ENCODE data around the gene RPL18.
"Not testable (repeated sequence)": the region's sequence is repeated elsewhere in the genome, so short reads cannot be mapped to it uniquely, and the experiment has no call there.

The RPL18 gene

DNA sequence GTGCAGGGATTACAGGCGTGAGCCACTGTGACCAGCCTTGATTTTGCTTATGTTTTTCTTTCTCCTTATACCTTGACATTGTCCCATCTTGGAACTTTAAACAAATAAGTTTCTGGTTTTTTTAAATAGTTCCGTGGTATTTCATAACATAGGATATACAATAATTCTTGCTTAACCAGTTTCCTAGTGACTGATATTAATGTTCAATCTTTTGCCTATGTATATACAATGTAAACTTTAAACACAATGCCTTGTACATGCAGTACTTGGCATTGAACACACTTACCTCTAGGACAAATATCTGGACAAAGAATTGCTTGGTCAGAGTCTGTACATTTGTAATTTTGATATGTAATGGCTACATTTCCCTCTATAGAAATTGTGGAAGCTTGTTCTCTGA is 36.8 kb downstream of the RPL18 start:
- DNase-seq (ENCODE audit: insufficient read length, low spot score) (no peak), FAIRE-seq (no peak)
- no peak for TF ChIP-seq POLR2A (IDR thresholded peaks at IDR 0.05; ENCODE audit: low read depth, low read length)

DNA sequence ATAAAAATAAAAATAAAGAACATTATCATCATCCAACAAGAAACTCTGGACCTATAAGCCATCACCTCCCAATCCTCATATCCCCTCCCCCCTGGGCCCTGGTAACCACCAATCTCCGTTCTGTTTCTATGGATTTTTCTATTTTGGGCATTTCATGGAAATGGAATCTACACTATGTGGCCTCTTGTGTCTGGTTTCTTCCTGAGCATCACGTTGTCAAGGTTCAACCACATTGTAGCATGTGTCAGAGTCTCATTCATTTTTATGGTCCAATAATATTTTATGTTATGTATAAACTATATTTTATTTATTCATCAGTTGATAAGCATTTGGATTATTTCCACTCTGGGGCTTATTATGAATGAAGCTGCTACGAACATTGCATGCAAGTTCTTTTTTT is 40.1 kb downstream of the RPL18 start:
- DNase-seq (ENCODE audit: insufficient read length, low spot score) = no peak
- TF ChIP-seq POLR2A (IDR thresholded peaks at IDR 0.05; ENCODE audit: low read depth, low read length) = no peak
- no peak for FAIRE-seq

DNA sequence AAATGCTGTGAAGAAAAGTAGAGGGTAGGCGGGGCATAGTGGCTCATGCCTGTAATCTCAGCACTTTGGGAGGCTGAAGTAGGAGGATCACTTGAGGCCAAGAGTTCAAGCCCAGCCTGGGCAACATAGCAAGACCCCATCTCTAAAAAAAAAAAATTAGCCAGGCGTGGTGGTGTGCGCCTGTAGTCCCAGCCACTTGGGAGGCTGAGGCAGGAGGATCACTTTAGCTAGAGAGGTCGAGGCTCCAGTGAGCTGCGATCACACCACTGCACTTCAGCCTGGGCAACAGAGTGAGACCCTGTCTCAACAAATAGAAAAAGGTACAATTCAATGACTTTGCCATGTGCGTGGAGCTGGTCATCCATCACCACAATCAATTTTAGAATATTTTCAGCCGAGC is 41.1 kb downstream of the RPL18 start:
- FAIRE-seq; DNase-seq (ENCODE audit: insufficient read length, low spot score): not testable (repeated sequence)

DNA sequence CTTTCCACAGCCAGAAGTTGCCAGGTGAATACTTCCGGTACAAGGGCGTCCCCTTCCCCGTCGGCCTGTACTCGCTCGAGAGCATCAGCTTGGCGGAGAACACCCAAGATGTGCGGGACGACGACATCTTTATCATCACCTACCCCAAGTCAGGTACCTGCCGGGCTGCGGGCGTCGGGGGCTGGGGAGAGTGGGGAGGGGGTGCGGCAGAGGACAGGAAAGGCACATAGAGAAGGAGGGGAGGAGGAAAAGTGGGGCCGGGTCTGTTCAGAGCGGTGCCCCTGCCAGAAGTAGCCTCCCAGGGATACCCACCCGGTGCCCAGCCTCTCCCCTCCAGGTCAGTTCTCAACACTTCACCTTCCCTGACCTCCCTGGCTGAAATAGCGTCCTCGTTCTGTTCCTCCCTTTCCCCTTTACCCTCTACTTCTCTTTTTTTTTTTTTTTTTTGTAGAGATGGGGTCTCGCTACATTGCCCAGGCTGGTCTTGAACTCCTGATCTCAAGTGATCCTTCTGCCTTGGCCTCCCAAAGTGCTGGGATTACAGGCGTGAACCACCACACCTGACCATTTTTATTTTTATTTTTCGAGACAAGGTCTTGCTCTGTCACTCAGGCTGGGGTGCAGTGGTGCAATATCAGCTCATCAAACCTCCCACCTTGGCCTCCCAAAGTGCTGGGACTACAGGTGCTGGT is 42.9 kb downstream of the RPL18 start:
- FAIRE-seq (no peak), DNase-seq (ENCODE audit: insufficient read length, low spot score) (no peak)
- no peak for TF ChIP-seq POLR2A (IDR thresholded peaks at IDR 0.05; ENCODE audit: low read depth, low read length)

DNA sequence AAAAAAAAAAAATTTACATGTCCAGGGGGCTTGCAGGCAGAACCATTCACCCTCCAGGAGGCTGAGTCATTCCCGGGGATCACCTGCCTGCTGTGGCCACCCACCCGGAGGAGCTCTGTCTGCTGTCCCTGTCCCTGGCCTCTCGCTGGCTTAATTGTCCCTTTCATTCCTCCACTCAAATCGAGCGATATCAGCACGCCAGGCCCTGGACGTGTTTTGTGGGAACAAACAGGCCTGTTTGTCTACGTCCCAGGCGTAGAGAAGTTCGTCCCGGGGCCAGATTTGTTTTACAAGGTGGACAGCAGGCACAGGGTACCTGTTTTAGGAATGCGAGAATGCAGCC is 45.8 kb downstream of the RPL18 start:
- TF ChIP-seq POLR2A (IDR thresholded peaks at IDR 0.05; ENCODE audit: low read depth, low read length) = no peak
- no peak for FAIRE-seq
- DNase-seq (ENCODE audit: insufficient read length, low spot score) = no peak

DNA sequence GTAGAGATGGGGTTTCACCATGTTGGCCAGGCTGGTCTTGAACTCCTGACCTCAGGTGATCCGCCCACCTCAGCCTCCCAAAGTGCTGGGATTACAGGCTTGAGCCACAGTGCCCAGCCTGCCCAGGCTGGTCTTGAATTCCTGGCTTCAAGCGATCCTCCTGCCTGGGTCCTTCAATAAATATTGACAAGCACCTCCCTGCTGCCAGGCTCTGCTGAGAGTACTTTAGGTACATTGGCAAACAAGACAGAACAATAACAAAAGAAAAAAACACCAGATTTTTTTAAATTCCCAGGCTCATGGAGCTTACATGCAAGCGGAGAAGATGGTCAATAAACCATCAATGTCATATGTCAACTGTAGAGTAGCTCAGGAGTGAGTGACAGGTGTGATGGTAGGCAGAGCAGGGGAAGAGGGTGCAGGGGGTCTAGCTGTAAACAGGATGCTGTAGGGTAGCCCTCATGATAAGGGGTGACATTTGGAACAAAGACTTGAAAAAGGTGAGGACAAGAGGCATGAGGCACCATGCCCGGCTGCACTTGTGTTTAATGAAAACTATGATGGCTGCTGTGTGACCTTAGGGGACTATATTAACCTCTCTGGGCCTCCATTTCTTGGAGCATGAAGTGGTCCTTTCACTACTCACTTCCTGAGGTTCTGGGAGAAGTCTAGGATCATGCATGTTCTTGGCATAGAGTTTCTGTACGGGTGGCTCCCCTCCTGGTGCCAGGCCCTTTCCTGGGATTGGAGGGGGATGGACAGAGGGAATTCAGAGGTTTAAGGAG is 47.4 kb downstream of the RPL18 start:
- no peak for DNase-seq (ENCODE audit: insufficient read length, low spot score)
- no peak for TF ChIP-seq POLR2A (IDR thresholded peaks at IDR 0.05; ENCODE audit: low read depth, low read length)
- no peak for FAIRE-seq

DNA sequence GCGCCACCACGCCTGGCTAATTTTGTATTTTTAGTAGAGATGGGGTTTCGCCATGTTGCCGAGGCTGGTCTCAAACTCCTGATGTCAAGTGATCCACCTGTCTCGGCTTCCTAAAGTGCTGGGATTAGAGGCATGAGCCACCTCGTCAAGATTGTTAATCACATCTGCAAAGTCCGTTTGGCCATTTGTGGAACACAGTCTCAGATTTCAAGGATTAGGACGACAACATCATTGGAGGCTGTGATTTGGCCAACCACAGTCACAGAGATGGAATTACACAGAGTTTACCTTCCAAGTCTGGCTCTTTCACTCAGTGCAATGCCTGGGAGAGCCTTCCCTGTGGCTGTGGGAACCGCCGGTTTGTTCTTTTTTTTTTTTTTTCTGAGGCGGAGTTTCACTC is 49.2 kb downstream of the RPL18 start:
- FAIRE-seq (no peak), DNase-seq (ENCODE audit: insufficient read length, low spot score) (no peak)
- no peak for TF ChIP-seq POLR2A (IDR thresholded peaks at IDR 0.05; ENCODE audit: low read depth, low read length)

DNA sequence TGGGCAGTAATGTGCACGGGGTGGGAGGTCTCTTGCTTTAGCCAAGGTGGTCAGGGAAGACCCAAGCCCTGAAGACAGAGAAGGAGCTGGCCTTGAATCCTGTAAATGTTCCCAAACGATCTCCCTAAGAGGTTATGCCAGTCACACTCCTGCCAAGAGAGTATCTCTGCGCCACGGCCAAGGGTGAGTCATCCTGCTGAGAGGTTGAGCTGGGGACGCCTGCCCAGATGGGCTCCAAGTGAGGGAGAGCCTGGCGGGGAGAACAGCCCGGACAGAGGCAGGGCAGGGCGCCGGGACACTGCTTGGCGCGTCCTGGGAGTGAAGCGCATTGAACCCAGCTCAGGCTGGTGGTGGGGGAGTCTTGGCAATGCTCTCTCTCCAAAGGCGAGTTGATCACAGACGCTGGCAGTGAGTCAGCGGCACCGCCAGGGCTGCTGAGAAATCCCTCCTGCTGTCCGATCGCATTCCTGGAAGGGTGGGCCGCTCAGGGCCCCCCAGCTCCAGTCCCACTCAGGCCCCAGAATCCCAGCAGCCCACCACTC is 50.6 kb downstream of the RPL18 start:
- DNase-seq (ENCODE audit: insufficient read length, low spot score) = peak; percentile 72
- no peak; the same call in 1 of the 2 replicates for TF ChIP-seq POLR2A (IDR thresholded peaks at IDR 0.05; ENCODE audit: low read depth, low read length)
- FAIRE-seq = peak; percentile 91
